IgD-negative memory B cell (primary cell): ENCODE measurements around the gene TMEM87A. TPM values are rescaled to one million over a fixed set of nuclear protein-coding genes. Genes with fewer than 3 reads are reported as not detected.
A peak's percentile ranks its signal among the peaks of the same experiment; 100 is the strongest.
"Not testable (repeated sequence)": the region's sequence is repeated elsewhere in the genome, so short reads cannot be mapped to it uniquely, and the experiment has no call there.

Experiments used
- H3K27ac Mint-ChIP-seq, 3 donors: one replicate each; pipeline ENCODE4 v1.8.0; 2020 to 2022; ENCODE audit warnings: mild to moderate bottlenecking in 3 of 3, mixed read lengths in 3 of 3, moderate library complexity in 1 of 3
- H3K27me3 Mint-ChIP-seq: one replicate; pipeline ENCODE4 v1.8.0; 2021; ENCODE audit warnings: mixed read lengths
- H3K36me3 Mint-ChIP-seq: one replicate; pipeline ENCODE4 v1.8.0; 2020; ENCODE audit warnings: mild to moderate bottlenecking, mixed read lengths
- H3K4me1 Mint-ChIP-seq, 3 donors: one replicate each; pipeline ENCODE4 v1.8.0; 2020 to 2022; ENCODE audit warnings: mixed read lengths in 3 of 3, mild to moderate bottlenecking in 1 of 3
- H3K4me3 Mint-ChIP-seq, 4 donors: one replicate each; pipeline ENCODE4 v1.8.0; 2020 to 2022; ENCODE audit warnings: mild to moderate bottlenecking in 4 of 4, mixed read lengths in 4 of 4, moderate library complexity in 3 of 4
- H3K9me3 Mint-ChIP-seq, 3 donors: one replicate each; pipeline ENCODE4 v1.8.0; 2020 to 2021; ENCODE audit warnings: mixed read lengths in 3 of 3, mild to moderate bottlenecking in 1 of 3
- polyA plus RNA-seq: library from polyadenylated mRNA; unstranded; fragments of 300-500 nt; fragmentation: Illumina TruSeq; gene quantifications from one replicate; pipeline ENCODE4 v1.2.3, GENCODE V29; 2021

Gene TMEM87A
- polyA plus RNA-seq, 1 donor from 2014 or later = 39.2 TPM

- Mint-ChIP-seq H3K27ac (no peak overlapping the region), H3K36me3 (peaks cover 8% of the 10 kb centered on the region)
Measured at GRCh38 chr15:42232606-42233005, 40.6 kb downstream of the TMEM87A start.

GRCh38 chr15:42231088-42231487, 42.1 kb downstream of the TMEM87A start:
- no peak overlapping the region for H3K4me3 Mint-ChIP-seq
- peaks cover 7% of the 10 kb centered on the region for H3K36me3 Mint-ChIP-seq
- no peak overlapping the region for H3K27ac Mint-ChIP-seq
- H3K27me3 Mint-ChIP-seq = no peaks in the 10 kb centered on the region
- no peaks in the 10 kb centered on the region for H3K9me3 Mint-ChIP-seq
- no peaks in the 10 kb centered on the region for H3K4me1 Mint-ChIP-seq

More at GRCh38 chr15:42232606-42233005, 40.6 kb downstream of the TMEM87A start:
- no peak overlapping the region for H3K4me3 Mint-ChIP-seq
- H3K27me3 Mint-ChIP-seq = no peaks in the 10 kb centered on the region
- H3K4me1 Mint-ChIP-seq = no peaks in the 10 kb centered on the region
- H3K9me3 Mint-ChIP-seq = no peaks in the 10 kb centered on the region

- not testable (repeated sequence) for H3K9me3 Mint-ChIP-seq, H3K27ac Mint-ChIP-seq, H3K27me3 Mint-ChIP-seq, H3K4me3 Mint-ChIP-seq, H3K36me3 Mint-ChIP-seq, H3K4me1 Mint-ChIP-seq
Measured at GRCh38 chr15:42228981-42229380, 44.3 kb downstream of the TMEM87A start.

GRCh38 chr15:42228036-42228435, 45.2 kb downstream of the TMEM87A start:
- Mint-ChIP-seq H3K36me3 (peaks cover 4% of the 10 kb centered on the region), H3K27ac (no peak overlapping the region)

GRCh38 chr15:42226648-42227047, 46.6 kb downstream of the TMEM87A start:
- H3K36me3 Mint-ChIP-seq = peaks cover 4% of the 10 kb centered on the region
- no peak overlapping the region for H3K27ac Mint-ChIP-seq
- H3K9me3 Mint-ChIP-seq = no peaks in the 10 kb centered on the region
- no peaks in the 10 kb centered on the region for H3K27me3 Mint-ChIP-seq
- H3K4me3 Mint-ChIP-seq = no peak overlapping the region
- H3K4me1 Mint-ChIP-seq = no peaks in the 10 kb centered on the region

More at GRCh38 chr15:42228036-42228435, 45.2 kb downstream of the TMEM87A start:
- H3K27me3 Mint-ChIP-seq = no peaks in the 10 kb centered on the region
- no peaks in the 10 kb centered on the region for H3K4me1 Mint-ChIP-seq
- no peak overlapping the region for H3K4me3 Mint-ChIP-seq
- H3K9me3 Mint-ChIP-seq = no peaks in the 10 kb centered on the region

- H3K4me1 Mint-ChIP-seq = peaks cover 13 to 25% (median 21%) of the 10 kb centered on the region in 3 donors
- no peaks in the 10 kb centered on the region for H3K27me3 Mint-ChIP-seq
- no peak overlapping the region for H3K4me3 Mint-ChIP-seq
- H3K36me3 Mint-ChIP-seq = peaks cover 9% of the 10 kb centered on the region
- H3K27ac Mint-ChIP-seq = no peak overlapping the region
- no peaks in the 10 kb centered on the region for H3K9me3 Mint-ChIP-seq
Measured at GRCh38 chr15:42220216-42220615, 53.0 kb downstream of the TMEM87A start.

GRCh38 chr15:42218953-42219592, 54.2 kb downstream of the TMEM87A start:
- Mint-ChIP-seq H3K4me3 (peak overlapping the region in 2 of 4 donors; percentile 0 to 30), H3K36me3 (peaks cover 9% of the 10 kb centered on the region), H3K27ac (peak overlapping the region; percentile 4 to 89 (median 57)), H3K9me3 (no peaks in the 10 kb centered on the region), H3K27me3 (no peaks in the 10 kb centered on the region), H3K4me1 (peaks cover 13 to 25% (median 21%) of the 10 kb centered on the region in 3 donors)

- H3K27ac Mint-ChIP-seq = peak overlapping the region in 1 of 3 donors; percentile 27
Measured at GRCh38 chr15:42217568-42217967, 55.7 kb downstream of the TMEM87A start.

GRCh38 chr15:42215913-42216829, 57.1 kb downstream of the TMEM87A start:
- Mint-ChIP-seq H3K9me3 (no peaks in the 10 kb centered on the region), H3K4me3 (no peak overlapping the region), H3K27ac (no peak overlapping the region), H3K36me3 (peaks cover 14% of the 10 kb centered on the region), H3K4me1 (peaks cover 13 to 26% (median 21%) of the 10 kb centered on the region in 3 donors), H3K27me3 (no peaks in the 10 kb centered on the region)

More at GRCh38 chr15:42217568-42217967, 55.7 kb downstream of the TMEM87A start:
- H3K4me1 Mint-ChIP-seq = peaks cover 13 to 26% (median 21%) of the 10 kb centered on the region in 3 donors
- H3K9me3 Mint-ChIP-seq = no peaks in the 10 kb centered on the region
- H3K4me3 Mint-ChIP-seq = no peak overlapping the region
- no peaks in the 10 kb centered on the region for H3K27me3 Mint-ChIP-seq
- H3K36me3 Mint-ChIP-seq = peaks cover 9% of the 10 kb centered on the region

- Mint-ChIP-seq H3K4me3 (no peak overlapping the region), H3K4me1 (peaks cover 13 to 15% (median 13%) of the 10 kb centered on the region in 3 donors), H3K27ac (peak overlapping the region in 1 of 3 donors; percentile 39), H3K9me3 (no peaks in the 10 kb centered on the region), H3K27me3 (no peaks in the 10 kb centered on the region), H3K36me3 (peaks cover 15% of the 10 kb centered on the region)
Measured at GRCh38 chr15:42214600-42214999, 58.6 kb downstream of the TMEM87A start.

- Mint-ChIP-seq H3K36me3 (peaks cover 12% of the 10 kb centered on the region), H3K27ac (no peak overlapping the region), H3K4me1 (peaks cover 3 to 4% (median 4%) of the 10 kb centered on the region in 3 donors), H3K4me3 (no peak overlapping the region), H3K27me3 (no peaks in the 10 kb centered on the region), H3K9me3 (no peaks in the 10 kb centered on the region)
Measured at GRCh38 chr15:42213511-42213910, 59.7 kb downstream of the TMEM87A start.

- H3K27me3 Mint-ChIP-seq = no peaks in the 10 kb centered on the region
- no peaks in the 10 kb centered on the region for H3K9me3 Mint-ChIP-seq
- H3K4me1 Mint-ChIP-seq = peaks cover 11 to 22% (median 20%) of the 10 kb centered on the region in 3 donors
- peaks cover 10% of the 10 kb centered on the region for H3K36me3 Mint-ChIP-seq
- H3K27ac Mint-ChIP-seq = no peak overlapping the region
- H3K4me3 Mint-ChIP-seq = no peak overlapping the region
Measured at GRCh38 chr15:42210696-42211095, 62.5 kb downstream of the TMEM87A start.

GRCh38 chr15:42207674-42208579, 65.3 kb downstream of the TMEM87A start, which contains the start of gene VPS39:
Gene VPS39 (minus strand): TSS chr15:42208304. CDS start chr15:42208153, 151 bp downstream.
- H3K36me3 Mint-ChIP-seq = peaks cover 10% of the 10 kb centered on the region
- peak within 1 kb of the TSS; percentile 71 to 99 (median 94) for H3K4me3 Mint-ChIP-seq
- H3K27ac Mint-ChIP-seq = peak within 1 kb of the TSS; percentile 21 to 93 (median 85)
- H3K9me3 Mint-ChIP-seq = no peaks in the 10 kb centered on the region
- peaks cover 11 to 30% (median 27%) of the 10 kb centered on the region in 3 donors for H3K4me1 Mint-ChIP-seq
- no peaks in the 10 kb centered on the region for H3K27me3 Mint-ChIP-seq

GRCh38 chr15:42206406-42206805, 66.8 kb downstream of the TMEM87A start:
- Mint-ChIP-seq H3K36me3 (peaks cover 9% of the 10 kb centered on the region), H3K9me3 (no peaks in the 10 kb centered on the region), H3K27me3 (no peaks in the 10 kb centered on the region), H3K4me3 (peak overlapping the region; percentile 65 to 99 (median 70)), H3K27ac (peak overlapping the region in 1 of 3 donors; percentile 33), H3K4me1 (peaks cover 11 to 35% (median 27%) of the 10 kb centered on the region in 3 donors)
